K562 (cell line): ENCODE results near the gene PBX2. TPM values are rescaled to one million over a fixed set of nuclear protein-coding genes. Genes with fewer than 3 reads are reported as not detected.

Experiments used
- BRCA1 ChIP-seq, 2 experiments: fragments of 450-650 bp in 1 of 2; sonication (generic) in 1 of 2; formaldehyde crosslinking in 1 of 2; IDR thresholded peaks; 2 replicates each; pipeline versions ENCODE4 v1.5.0 to v1.6.1; 2017 to 2020; ENCODE audit warnings: mild to moderate bottlenecking in 1 of 2, missing genetic modification reagents in 1 of 2
- CHD7 ChIP-seq: fragments of 200-600 bp; sonication (generic); IDR thresholded peaks from one replicate; pipeline ENCODE4 v1.6.1; 2012; ENCODE audit warnings: mild to moderate bottlenecking, low read depth, low read length, inconsistent platforms
- GTF3C2 ChIP-seq: IDR thresholded peaks from 3 replicates; pipeline ENCODE4 v1.6.1; 2011; ENCODE audit warnings: borderline replicate concordance, mild to moderate bottlenecking, moderate library complexity; ENCODE audit not compliant: insufficient read length; ENCODE audit errors: extremely low read depth
- HEY1 ChIP-seq: fragments of 250-450 bp; sonication (Bioruptor Pico); IDR thresholded peaks from 2 replicates; pipeline ENCODE4 v1.5.0; 2020; ENCODE audit warnings: mild to moderate bottlenecking, moderate library complexity, borderline replicate concordance
- NCOA1 ChIP-seq: fragments of 450-650 bp; IDR thresholded peaks from 2 replicates; pipeline ENCODE4 v1.6.1; 2016; ENCODE audit warnings: low read depth
- PRDM10 ChIP-seq: fragments of 450-650 bp; IDR thresholded peaks from 2 replicates; pipeline ENCODE4 v1.6.1; 2018; ENCODE audit not compliant: partially characterized antibody
- TCF15 ChIP-seq: fragments of 250-450 bp; sonication (Bioruptor Pico); IDR thresholded peaks from 2 replicates; pipeline ENCODE4 v1.8.0; 2022; ENCODE audit warnings: moderate library complexity, mild to moderate bottlenecking, inconsistent platforms
- TRIM24 ChIP-seq, 2 experiments: fragments of 450-650 bp; IDR thresholded peaks; 2 replicates each; pipeline ENCODE4 v1.6.1; 2016
- ZFP36 ChIP-seq: fragments of 150-350 bp; IDR thresholded peaks from 2 replicates; pipeline ENCODE4 v1.6.1; 2018; ENCODE audit warnings: low read length, low read depth; ENCODE audit not compliant: partially characterized antibody
- polyA plus RNA-seq, 8 experiments: library from polyadenylated mRNA; depleted of rRNA in 4 of 8; stranded (reverse) in 5 of 8; unstranded in 3 of 8; fragments of >200 nt; fragmentation: Nextera tagmentation in 2 of 8; fragmentation: Illumina TruSeq in 1 of 8; extraction: Ambion mirVana in 2 of 8; extraction: Trizol in 1 of 8; gene quantifications; 2 replicates each; pipeline versions ENCODE4 v1.2.1 to v1.2.3, GENCODE V29; 2011 to 2014; ENCODE audit warnings: inconsistent platforms in 1 of 8, missing spikeins in 1 of 8
- total RNA-seq, 7 experiments: library from RNA; depleted of rRNA in 6 of 7; stranded (reverse); fragments of >200 nt in 6 of 7; fragmentation: Illumina TruSeq in 2 of 7; extraction: Trizol in 2 of 7; gene quantifications; 2 replicates each; pipeline versions ENCODE4 v1.2.1 to v1.2.3, GENCODE V29; 2011 to 2021; ENCODE audit warnings: low replicate concordance in 1 of 7

The PBX2 gene
- total and polyA plus RNA-seq, 9 of the 15 experiments (the other 6 are each of a cell fraction or from before 2014, with no cell fraction given) = 1.9 to 134 (median 62.5) TPM

GRCh38 chr6:32195652-32195901 is 5.6 kb upstream of the PBX2 start (continued):
- peak; percentile 56 for TF ChIP-seq CHD7
- TF ChIP-seq ZFP36 = no peak
- no peak for TF ChIP-seq GTF3C2
- no peak for TF ChIP-seq NCOA1
- peak; percentile 31 for TF ChIP-seq PRDM10
- TF ChIP-seq HEY1 (CRISPR knock-in tag) = no peak
- TF ChIP-seq TCF15 (CRISPR knock-in tag) = no peak
- no peak for TF ChIP-seq BRCA1 (IDR thresholded peaks at IDR 0.05)
- TF ChIP-seq BRCA1 (CRISPR knock-in tag; IDR thresholded peaks at IDR 0.05) = no peak
- TF ChIP-seq TRIM24 (IDR thresholded peaks at IDR 0.05) = no peak
